Activated CD8-positive, alpha-beta memory T cell treated with anti-CD3 and anti-CD28 coated beads, Interleukin-2, amount 50 U/mL, for 24 hours (primary cell): ENCODE results near the gene EMD.
A peak's percentile ranks its signal among the peaks of the same experiment; 100 is the strongest.
"Not testable (repeated sequence)": the region's sequence is repeated elsewhere in the genome, so short reads cannot be mapped to it uniquely, and the experiment has no call there.

ENCODE experiments used
- DNase-seq: peaks from one replicate; pipeline ENCODE4 v3.0.0-alpha.2; 2020; ENCODE audit errors: extremely low read depth

EMD gene

GRCh38 chrX:154396363-154396762 is 17.3 kb downstream of the EMD start:
- not testable (repeated sequence) for DNase-seq

DNA sequence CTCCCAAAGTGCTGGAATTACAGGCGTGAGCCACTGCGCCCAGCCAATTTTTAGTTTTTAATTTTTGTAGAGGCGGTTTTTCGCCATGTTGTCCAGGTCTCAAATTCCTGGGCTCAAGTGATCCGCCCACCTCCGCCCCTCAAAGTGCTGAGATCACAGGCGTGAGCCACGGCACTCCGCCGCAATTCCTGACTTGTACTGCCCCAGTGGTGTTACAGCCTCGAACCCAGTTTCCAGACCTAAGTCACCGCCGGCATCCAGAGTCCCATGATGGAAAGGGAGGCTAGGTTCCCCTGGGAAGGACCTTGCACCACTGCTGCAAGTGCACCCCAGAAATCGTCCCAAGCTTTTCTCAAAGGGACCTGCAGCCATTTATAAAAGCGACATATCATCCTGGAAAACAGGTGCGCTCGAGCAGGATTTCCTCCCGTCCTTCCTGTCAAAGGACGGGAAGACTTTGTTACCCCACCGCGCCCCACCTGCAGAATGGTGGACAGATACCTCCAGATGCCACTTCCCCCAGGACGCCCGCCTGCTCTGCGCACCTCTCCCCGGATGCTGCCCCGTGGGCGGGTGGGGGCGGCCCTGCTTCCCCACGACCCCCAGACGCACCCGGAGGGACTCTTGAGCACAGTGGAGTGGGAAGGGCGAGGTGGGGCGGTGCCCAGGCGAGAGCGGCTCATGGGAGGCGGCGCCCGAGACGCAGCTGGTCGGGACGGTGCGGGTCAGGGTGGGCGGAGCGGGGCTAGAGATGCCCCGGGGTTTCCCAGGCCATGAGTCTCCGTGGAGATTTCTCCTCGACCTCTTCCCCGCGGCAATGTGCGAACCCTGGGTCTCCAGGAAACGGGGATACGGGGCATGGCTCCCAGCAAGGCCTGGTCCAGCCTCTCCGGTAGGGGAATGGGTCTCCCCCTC is 18.1 kb downstream of the EMD start:
- DNase-seq: no peak

DNA sequence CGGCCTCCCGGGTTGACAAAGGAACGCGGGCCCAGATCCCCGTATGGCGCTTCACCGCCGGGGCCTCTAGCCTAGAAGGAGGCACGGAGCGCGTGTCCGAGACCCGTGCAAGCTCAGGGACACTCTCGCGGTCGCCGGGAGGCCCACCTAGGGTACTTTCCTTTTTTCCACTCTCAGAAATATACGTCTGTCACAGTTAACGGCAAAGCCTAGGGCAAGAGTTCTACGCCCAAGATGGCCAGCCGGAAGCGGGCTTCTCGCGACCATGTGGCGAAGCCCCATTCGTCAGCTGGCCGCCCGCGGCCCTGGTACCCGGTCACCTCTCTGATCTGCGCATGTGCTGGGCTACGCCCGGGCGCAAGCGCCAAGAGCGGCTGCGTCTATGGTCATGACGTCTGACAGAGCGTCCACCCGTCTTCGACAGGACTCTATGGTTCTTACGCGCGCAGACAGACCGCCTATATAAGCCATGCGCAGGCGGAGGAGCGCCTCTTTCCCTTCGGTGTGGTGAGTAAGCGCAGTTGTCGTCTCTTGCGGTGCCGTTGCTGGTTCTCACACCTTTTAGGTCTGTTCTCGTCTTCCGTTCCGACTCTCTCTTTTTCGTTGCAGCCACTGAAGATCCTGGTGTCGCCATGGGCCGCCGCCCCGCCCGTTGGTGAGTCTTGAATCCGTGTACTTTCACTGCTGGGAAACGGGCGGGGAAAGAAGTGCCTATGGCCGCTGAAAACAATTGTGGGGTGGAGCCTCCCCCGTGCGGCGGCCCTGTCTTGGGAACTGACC is 19.0 kb downstream of the EMD start, which contains the start of gene RPL10:
TSS of gene RPL10 (plus strand) at position 490 of the 780 bp plus-strand sequence. CDS start at position 633, 143 bp downstream.
- DNase-seq: peak; percentile 66

- peak; percentile 48 for DNase-seq
These were observed 19.8 kb downstream of the EMD start for GRCh38 chrX:154398668-154399526.

DNA sequence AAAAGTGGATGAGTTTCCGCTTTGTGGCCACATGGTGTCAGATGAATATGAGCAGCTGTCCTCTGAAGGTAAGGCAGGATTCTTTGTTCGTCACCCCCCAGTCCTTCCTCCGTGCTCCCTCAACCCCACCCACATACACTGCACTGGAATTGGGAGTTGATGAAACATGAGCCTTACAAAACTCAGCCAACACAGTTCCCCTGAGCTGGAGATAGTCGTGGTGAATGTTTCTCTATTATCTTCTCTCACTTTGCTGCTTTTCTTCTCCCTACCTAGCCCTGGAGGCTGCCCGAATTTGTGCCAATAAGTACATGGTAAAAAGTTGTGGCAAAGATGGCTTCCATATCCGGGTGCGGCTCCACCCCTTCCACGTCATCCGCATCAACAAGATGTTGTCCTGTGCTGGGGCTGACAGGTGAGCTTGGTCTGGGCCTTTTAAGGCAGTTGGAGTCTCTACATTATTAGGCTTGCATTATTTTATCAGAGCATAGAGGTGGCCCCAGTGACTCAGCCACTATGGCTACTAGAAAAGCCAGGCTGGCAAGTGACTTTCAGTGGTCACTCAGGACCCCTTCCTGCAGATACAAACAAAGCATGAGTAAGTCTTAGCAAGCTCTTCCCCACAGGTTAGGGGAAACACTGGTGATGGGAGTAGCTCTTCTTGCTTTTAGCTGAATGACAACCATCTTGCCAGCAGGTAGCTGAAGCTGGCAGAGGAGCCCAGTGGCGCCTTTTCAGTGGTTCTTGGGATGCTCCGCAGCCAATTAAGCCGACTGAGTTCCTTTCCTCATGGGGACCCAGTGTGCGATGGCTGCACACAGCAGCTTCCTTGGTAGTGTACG is 20.7 kb downstream of the EMD start:
- no peak for DNase-seq

- DNase-seq: not testable (repeated sequence)
These were observed 21.3 kb downstream of the EMD start for GRCh38 chrX:154400369-154400817.

GRCh38 chrX:154401045-154401799 is 22.1 kb downstream of the EMD start:
- DNase-seq: no peak

GRCh38 chrX:154401918-154402621 is 23.0 kb downstream of the EMD start:
- no peak for DNase-seq

- DNase-seq: no peak
These were observed 23.6 kb downstream of the EMD start for GRCh38 chrX:154402622-154403127.

DNA sequence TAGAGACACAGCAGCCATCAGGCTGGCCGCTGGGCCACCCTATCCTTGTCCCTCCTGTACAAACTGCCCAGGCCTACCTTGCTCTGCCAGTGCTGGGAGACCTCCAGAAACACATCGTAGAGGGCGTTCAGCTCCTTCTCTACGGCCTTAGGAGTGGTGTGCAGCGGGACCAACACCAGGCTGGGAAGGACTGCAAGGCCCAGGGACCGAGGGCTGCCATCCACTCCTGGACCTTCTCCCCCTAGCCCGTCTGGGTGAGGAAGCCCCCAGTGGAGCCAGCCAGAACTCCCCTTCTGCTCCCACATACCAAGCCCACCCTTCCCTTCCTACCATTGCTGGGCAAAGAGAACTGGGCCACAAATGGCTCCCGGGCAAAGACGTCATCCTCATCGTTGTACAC is 24.1 kb downstream of the EMD start:
- no peak for DNase-seq

GRCh38 chrX:154403858-154404257 is 24.8 kb downstream of the EMD start:
- DNase-seq: no peak

DNA sequence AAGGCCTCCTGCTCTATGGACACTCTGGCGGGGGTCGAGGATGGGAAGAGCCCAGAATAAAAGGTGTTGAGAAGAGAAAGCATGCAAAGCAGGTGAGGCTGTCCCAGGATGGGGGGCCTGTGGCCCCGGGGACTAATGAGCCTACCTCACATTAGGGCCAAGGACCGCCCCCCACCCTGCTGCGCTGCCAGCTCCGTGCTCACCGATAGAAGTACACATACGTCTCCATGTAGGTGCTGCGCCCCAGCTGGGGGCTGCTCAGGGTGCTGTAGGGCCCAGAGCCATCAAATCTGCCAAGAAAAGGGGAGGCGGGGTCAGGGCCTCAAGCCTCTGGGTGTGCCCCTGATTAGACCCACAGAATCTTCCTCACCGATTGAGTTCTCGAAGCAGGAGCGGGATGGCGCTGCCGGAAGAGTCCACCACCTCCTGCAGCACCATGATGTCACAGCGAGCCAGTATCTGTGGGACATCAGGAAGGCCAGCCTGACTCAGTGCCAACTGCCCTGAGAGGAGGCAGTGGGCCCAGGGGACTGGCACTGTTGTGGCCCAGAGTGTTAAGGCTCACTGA is 25.6 kb downstream of the EMD start:
- DNase-seq: no peak

DNA sequence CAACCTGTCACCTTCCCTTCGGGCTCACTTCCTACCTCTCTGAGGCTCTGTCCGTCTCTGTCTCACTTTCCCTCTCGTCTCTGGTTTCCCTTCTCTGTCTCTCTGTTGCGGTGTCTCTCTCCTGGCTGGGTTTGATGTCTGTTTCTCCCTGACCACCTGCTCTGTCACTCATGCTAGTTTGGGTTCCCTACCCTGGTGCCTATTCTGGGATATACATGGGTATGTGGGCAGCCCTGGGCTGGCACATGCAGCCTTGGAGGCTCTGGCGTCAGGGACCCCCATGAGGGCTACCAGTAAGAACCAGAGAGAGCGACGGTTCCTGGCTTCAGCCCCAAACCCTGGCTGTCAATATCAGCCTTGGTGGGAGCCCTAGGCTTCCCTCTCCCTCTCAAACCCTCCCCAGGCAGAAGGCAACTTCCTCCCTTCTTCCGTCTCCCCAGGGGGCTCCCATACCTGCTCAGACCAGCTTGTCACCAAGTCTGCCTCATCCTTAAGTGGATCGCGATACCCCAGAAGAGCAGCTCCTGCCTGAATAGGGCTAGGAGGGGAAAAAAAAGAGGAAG is 29.6 kb downstream of the EMD start:
- no peak for DNase-seq

- no peak for DNase-seq
These were observed 30.3 kb downstream of the EMD start, which contains the start of gene DNASE1L1 for GRCh38 chrX:154409222-154409871. Gene DNASE1L1, minus strand, starts transcription at chrX:154409254. Its CDS starts 3,686 bp downstream, at chrX:154405568.

DNA sequence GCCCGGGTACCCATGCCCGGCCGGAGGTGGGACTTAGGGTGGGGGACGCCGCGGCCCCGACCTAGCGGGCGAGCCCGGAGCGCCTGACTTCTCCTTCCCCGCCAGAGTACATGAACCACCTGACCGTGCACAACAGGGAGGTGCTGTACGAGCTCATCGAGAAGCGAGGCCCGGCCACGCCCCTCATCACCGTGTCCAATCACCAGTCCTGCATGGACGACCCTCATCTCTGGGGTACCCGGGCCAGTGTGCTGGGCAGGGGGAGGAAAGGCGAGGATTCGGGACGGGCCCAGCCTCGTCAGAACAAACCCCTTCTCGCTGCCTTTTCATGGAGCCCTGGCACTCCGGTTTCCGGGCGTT is 32.9 kb downstream of the EMD start:
- no peak for DNase-seq

- no peak for DNase-seq
These were observed 33.4 kb downstream of the EMD start for GRCh38 chrX:154412468-154412867.

DNA sequence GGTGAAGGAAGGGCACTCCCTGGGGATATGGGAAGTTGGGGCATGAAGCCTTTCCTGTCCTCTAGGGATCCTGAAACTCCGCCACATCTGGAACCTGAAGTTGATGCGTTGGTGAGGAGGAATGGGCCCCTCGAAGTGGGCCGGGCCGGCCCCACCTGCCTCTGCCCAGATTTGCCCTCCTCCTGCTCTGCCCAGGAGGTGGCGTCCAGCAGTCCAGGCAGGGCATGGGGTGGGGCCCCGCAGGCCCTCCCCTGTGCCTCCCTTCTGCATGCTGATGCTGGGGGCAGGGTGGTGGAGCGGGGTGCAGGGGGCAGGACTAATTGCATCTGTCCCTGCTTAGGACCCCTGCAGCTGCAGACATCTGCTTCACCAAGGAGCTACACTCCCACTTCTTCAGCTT is 34.0 kb downstream of the EMD start:
- DNase-seq: no peak

GRCh38 chrX:154417157-154417556 is 38.1 kb downstream of the EMD start:
- no peak for DNase-seq
